HUES64 (cell line): ENCODE data around the gene DOCK2.
"Not testable (repeated sequence)": the region's sequence is repeated elsewhere in the genome, so short reads cannot be mapped to it uniquely, and the experiment has no call there.

ENCODE experiments used
- H3K27ac ChIP-seq: 2 replicates; pipeline ENCODE4 v1.7.0; 2013; ENCODE audit warnings: low read depth, low read length, inconsistent platforms
- H3K27me3 ChIP-seq: 2 replicates; pipeline ENCODE4 v1.6.1; 2013; ENCODE audit warnings: mild to moderate bottlenecking, low read length; ENCODE audit not compliant: insufficient read depth
- H3K36me3 ChIP-seq: 2 replicates; pipeline ENCODE4 v1.6.1; 2013; ENCODE audit warnings: mild to moderate bottlenecking, low read length; ENCODE audit not compliant: insufficient read depth
- H3K4me1 ChIP-seq: 2 replicates; pipeline ENCODE4 v1.6.1; 2013; ENCODE audit warnings: mild to moderate bottlenecking, low read length, moderate library complexity; ENCODE audit not compliant: insufficient read depth
- H3K4me3 ChIP-seq: 2 replicates; pipeline ENCODE4 v1.5.1; 2013; ENCODE audit warnings: mild to moderate bottlenecking, low read length, moderate library complexity
- H3K9ac ChIP-seq: 2 replicates; pipeline ENCODE4 v1.6.1; 2013; ENCODE audit warnings: mild to moderate bottlenecking, low read depth, low read length
- H3K9me3 ChIP-seq: 2 replicates; pipeline ENCODE4 v1.6.1; 2013; ENCODE audit warnings: low read depth, low read length; ENCODE audit not compliant: insufficient read depth
- WGBS: fragments of 150-250, 120-280 bp; methylation state at CpG from one replicate; pipeline ENCODE4 v1.1.7; 2013; ENCODE audit warnings: missing lambda C conversion rate; 5-methylcytosine and 5-hydroxymethylcytosine counted together

Gene DOCK2

DNA sequence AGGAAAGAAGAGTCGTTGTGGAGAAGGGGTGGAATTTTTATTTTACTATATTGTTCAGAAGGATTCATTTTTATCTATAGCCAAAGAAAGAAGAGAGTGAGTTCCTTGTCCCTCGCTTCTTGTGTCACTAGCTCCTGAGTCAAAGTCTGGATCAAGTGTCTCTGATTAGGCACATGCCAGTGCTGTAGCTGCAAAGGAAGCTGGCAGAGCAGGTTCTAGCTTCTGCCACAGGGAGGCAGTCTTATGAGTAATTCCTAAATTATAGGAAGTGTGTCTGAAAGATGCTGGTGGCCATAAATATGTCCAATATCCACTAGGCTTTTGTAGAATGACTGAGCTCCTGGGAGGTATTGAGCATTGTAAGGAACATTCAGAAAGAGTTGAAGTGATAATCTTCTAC is 84.7 kb downstream of the DOCK2 start:
- 93% methylated on average over 2 of the region's 2 CpGs for WGBS
- Histone ChIP-seq H3K4me3 (no peak overlapping the region), H3K9ac (no peak overlapping the region), H3K9me3 (no peaks in the 10 kb centered on the region), H3K36me3 (no peaks in the 10 kb centered on the region), H3K27me3 (no peaks in the 10 kb centered on the region), H3K27ac (no peak overlapping the region), H3K4me1 (no peaks in the 10 kb centered on the region)

DNA sequence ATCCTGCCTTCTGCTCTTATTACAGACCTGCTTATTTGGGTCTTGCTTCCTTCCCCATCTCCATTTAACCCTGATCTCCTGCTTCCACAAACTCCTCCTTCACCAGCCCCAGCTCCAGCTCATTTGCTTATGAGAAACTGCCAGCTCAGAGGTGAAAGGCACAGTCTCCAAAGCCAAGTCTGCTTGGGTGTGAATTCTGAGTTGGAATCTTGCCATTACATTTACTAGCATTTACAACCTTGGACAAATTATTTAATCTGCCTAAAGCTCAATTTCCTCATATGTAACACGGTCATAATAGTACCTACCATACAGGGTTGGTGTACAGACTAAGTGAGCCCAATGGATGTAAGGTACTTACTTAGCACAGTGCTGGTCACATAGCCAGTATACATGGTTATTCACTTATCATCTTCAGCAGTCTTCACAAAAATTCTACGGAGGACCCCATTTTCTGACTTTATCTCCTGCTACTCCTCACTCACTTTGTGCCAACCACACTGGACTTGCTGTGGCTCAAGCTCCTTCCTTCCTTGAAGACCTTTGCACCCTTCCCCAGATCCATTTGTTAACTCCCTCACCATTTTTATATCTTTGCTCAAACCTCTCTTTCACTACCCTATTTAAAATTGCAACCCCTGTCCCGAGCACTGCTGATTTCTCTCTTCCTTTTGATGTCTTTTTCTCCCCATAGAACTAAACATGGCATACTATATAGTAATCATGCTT is 86.2 kb downstream of the DOCK2 start:
- H3K4me3 ChIP-seq: no peak overlapping the region
- H3K27me3 ChIP-seq: no peaks in the 10 kb centered on the region
- H3K9ac ChIP-seq: no peak overlapping the region
- no peaks in the 10 kb centered on the region for H3K9me3 ChIP-seq
- no peaks in the 10 kb centered on the region for H3K4me1 ChIP-seq
- no peak overlapping the region for H3K27ac ChIP-seq
- no peaks in the 10 kb centered on the region for H3K36me3 ChIP-seq
- WGBS: 93% methylated on average over 3 of the region's 3 CpGs

DNA sequence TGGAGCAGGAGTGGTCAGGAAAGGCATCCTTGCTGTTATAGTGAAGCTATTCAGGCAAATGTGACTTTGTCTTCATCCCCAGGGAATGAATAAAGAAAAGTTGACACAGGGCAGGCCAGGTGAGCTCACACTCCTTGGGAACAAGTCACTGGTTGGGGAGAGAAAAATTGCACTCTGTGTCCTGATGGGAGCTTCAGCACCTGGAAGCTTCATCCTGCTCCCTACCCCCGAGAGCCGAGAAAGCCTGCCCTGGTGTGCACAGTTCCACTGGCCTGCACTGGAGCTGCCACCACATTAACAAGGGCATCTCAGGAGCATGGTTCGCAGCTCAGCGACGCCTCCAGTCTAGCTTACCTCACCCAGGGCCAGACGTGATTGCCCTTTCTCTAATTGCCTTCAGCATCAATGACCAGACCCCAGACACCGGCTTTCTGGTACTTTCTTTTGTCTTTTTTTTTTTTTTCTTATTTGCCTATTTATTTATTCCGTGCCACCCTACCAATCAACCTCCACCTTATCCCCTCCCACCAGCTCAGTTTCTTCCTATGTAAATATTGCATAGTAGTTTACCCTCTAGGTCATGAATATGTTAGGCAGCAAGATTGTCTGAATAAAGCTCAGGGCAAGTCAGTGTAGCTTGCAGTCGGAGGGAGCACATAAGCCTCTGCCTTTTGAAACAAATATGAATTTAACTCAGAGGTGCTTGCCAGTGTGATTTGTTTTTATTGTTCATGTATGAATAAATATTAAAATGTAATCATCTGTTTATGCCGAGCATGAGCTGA is 87.4 kb downstream of the DOCK2 start:
- Histone ChIP-seq H3K9ac (no peak overlapping the region), H3K9me3 (no peaks in the 10 kb centered on the region), H3K4me1 (no peaks in the 10 kb centered on the region), H3K36me3 (no peaks in the 10 kb centered on the region), H3K4me3 (no peak overlapping the region), H3K27ac (no peak overlapping the region), H3K27me3 (no peaks in the 10 kb centered on the region)
- 92% methylated on average over 9 of the region's 10 CpGs for WGBS

DNA sequence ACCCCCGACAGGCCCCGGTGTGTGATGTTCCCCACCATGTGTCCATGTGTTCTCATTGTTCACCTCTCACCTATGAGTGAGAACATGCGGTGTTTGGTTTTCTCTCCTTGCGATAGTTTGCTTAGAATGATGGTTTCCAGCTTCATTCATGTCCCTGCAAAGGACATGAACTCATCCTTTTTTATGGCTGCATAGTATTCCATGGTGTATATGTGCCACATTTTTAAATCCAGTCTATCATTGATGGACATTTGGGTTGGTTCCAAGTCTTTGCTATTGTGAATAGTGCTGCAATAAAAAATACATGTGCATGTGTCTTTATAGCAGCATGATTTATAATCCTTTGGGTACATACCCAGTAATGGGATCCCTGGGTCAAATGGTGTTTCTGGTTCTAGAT is 88.6 kb downstream of the DOCK2 start:
- not testable (repeated sequence) for H3K9ac ChIP-seq, H3K36me3 ChIP-seq, H3K4me1 ChIP-seq, H3K27ac ChIP-seq, H3K9me3 ChIP-seq, H3K4me3 ChIP-seq, H3K27me3 ChIP-seq
- 94% methylated on average over 4 of the region's 4 CpGs for WGBS

DNA sequence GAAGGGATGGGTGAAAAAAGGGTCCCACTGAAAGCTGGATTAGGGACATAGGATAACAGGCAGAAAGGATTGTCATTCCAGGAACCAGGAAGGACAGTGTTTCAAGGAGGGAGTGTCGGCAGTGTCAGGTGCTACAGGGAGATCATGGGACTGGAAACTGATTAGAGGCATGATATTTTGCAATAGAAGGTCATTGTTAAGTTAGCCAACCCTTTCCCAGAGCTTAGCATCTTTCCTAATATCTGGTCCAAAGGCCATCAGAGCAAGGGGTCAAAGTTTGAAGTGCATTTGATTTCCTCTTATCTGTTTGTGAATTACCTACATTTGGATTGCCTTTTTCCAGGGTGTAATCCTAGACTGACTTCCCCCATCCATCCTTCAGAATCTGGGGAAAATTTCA is 91.3 kb downstream of the DOCK2 start:
- Histone ChIP-seq H3K36me3 (no peaks in the 10 kb centered on the region), H3K9me3 (no peaks in the 10 kb centered on the region), H3K27ac (no peak overlapping the region), H3K27me3 (no peaks in the 10 kb centered on the region), H3K4me1 (no peaks in the 10 kb centered on the region), H3K4me3 (no peak overlapping the region), H3K9ac (no peak overlapping the region)
- 96% methylated on average over 1 of the region's 1 CpG for WGBS

DNA sequence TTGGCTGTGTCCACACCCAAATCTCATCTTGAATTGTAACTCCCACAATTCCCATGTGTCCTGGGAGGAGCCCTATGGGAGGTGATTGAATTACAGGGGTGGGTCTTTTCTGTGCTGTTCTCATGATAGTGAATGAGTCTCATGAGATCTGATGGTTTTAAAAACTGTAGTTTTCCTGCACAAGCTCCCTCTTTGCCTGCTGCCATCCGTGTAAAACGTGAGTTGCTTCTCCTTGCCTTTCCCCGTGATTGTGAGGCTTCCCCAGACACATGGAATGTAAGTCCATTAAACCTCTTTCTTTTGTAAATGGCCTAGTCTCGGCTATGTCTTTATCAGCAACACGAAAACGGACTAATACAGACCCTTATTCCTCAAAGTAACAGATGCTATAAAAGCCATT is 94.1 kb downstream of the DOCK2 start:
- H3K9me3 ChIP-seq: no peaks in the 10 kb centered on the region
- 91% methylated on average over 6 of the region's 6 CpGs for WGBS

DNA sequence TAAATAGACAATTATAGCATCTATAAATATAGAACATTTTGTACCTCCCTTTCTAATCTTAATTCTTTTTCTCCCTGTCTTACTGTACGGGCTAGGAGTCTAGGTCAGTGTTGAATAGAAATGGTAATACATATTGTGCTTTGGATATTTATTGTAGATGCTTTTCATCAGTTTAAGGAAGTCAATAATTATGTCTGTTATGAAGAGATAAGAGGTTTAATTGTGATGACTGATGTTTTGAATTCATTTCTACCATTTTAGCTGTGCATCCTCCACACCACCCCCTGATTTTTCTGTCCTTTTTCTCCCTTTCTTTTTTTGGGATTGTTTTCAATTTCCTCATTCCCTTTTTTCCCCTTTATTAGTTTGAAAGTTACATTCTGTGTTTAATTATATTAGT is 95.8 kb downstream of the DOCK2 start:
- Histone ChIP-seq H3K9me3 (no peaks in the 10 kb centered on the region), H3K9ac (no peak overlapping the region), H3K4me1 (no peaks in the 10 kb centered on the region), H3K4me3 (no peak overlapping the region), H3K27me3 (no peaks in the 10 kb centered on the region), H3K27ac (no peak overlapping the region), H3K36me3 (no peaks in the 10 kb centered on the region)
- 100% methylated on average over 1 of the region's 1 CpG for WGBS

More for the DNA sequence above, 94.1 kb downstream of the DOCK2 start:
- H3K27ac ChIP-seq: no peak overlapping the region
- H3K27me3 ChIP-seq: no peaks in the 10 kb centered on the region
- H3K4me1 ChIP-seq: no peaks in the 10 kb centered on the region
- no peak overlapping the region for H3K9ac ChIP-seq
- H3K4me3 ChIP-seq: no peak overlapping the region
- no peaks in the 10 kb centered on the region for H3K36me3 ChIP-seq

GRCh38 chr5:169735913-169736312 is 98.8 kb downstream of the DOCK2 start:
- no peak overlapping the region for H3K27ac ChIP-seq
- H3K9ac ChIP-seq: no peak overlapping the region
- H3K4me1 ChIP-seq: no peaks in the 10 kb centered on the region
- H3K4me3 ChIP-seq: no peak overlapping the region
- no peaks in the 10 kb centered on the region for H3K36me3 ChIP-seq
- no peaks in the 10 kb centered on the region for H3K27me3 ChIP-seq
- WGBS: 94% methylated on average over 3 of the region's 3 CpGs
- no peaks in the 10 kb centered on the region for H3K9me3 ChIP-seq

GRCh38 chr5:169736653-169737052 is 99.6 kb downstream of the DOCK2 start:
- Histone ChIP-seq H3K9ac (no peak overlapping the region), H3K4me1 (no peaks in the 10 kb centered on the region), H3K27me3 (no peaks in the 10 kb centered on the region), H3K9me3 (no peaks in the 10 kb centered on the region), H3K4me3 (no peak overlapping the region), H3K36me3 (no peaks in the 10 kb centered on the region), H3K27ac (no peak overlapping the region)
- 90% methylated on average over 2 of the region's 2 CpGs for WGBS

- Histone ChIP-seq H3K4me1 (0 out of 2 replicates have a peak, but pooled peaks cover under 1% of the 10 kb centered on the region), H3K9me3 (no peaks in the 10 kb centered on the region), H3K36me3 (no peaks in the 10 kb centered on the region), H3K4me3 (no peak overlapping the region), H3K27me3 (no peaks in the 10 kb centered on the region), H3K27ac (no peak overlapping the region), H3K9ac (no peak overlapping the region)
- WGBS: 88% methylated on average over 3 of the region's 3 CpGs
These were observed 103.4 kb downstream of the DOCK2 start for GRCh38 chr5:169740435-169740834.

- H3K36me3 ChIP-seq: no peaks in the 10 kb centered on the region
- no peaks in the 10 kb centered on the region for H3K9me3 ChIP-seq
- H3K27ac ChIP-seq: no peak overlapping the region
- 94% methylated on average over 7 of the region's 7 CpGs for WGBS
- H3K4me1 ChIP-seq: peaks cover 11% of the 10 kb centered on the region
- no peak overlapping the region for H3K4me3 ChIP-seq
- H3K27me3 ChIP-seq: no peaks in the 10 kb centered on the region
- H3K9ac ChIP-seq: no peak overlapping the region
These were observed 105.8 kb downstream of the DOCK2 start for GRCh38 chr5:169742771-169743296.
